GM18507 (cell line): Measurements from ENCODE around the gene MACC1.
A peak's percentile ranks its signal among the peaks of the same experiment; 100 is the strongest.

Experiments
- DNase-seq: peaks from one replicate; pipeline ENCODE4 v3.0.0; 2011; ENCODE audit warnings: low read depth; ENCODE audit not compliant: insufficient read length; ENCODE audit errors: extremely low spot score
- FAIRE-seq: peaks from 2 replicates; lab custom pipeline; 2011; peaks lifted over from hg19 to GRCh38; lab: Jason Lieb, UNC

The MACC1 gene

GRCh38 chr7:20111821-20112542 is 105.2 kb downstream of the MACC1 start:
- DNase-seq (no peak), FAIRE-seq (peak; percentile 5)

DNA sequence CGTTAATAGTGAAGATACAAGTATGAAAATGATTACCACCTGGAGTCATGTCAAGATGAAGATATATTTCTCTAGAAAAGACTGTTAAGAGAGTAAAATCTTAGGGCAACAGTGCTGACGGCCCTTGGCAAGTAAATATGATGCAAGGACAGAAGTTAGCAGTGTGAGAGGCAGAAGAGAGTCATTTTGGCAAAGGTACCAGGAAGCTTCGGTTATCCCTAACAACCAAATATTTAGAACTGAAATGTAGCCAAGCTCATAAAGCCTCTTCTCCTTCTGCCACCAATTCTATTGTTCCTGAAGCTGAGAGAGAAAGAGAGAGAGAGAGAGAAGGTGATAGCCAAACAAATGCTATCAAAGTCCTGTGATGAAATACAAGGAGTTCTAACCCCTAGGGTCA is 109.6 kb downstream of the MACC1 start:
- DNase-seq, result no peak
- no peak for FAIRE-seq

DNA sequence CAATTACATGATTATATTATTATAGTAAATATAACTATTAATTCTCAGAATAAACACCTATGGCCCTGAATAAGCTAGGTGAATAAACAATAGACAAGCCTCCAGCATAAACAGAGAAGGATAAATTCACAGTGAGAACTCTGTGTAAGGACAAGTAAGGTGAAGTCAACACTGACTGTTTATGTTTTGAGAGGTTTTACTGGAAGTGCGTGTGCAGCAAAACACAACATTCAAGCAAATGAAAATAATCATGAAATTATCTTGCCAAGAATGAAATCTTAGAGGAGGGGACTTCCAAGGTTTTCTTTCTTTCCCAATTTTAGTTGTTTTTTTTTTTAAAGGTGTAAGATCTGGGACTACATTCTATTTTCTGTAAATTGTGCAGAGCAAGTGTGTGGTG is 112.5 kb downstream of the MACC1 start:
- DNase-seq, result no peak
- FAIRE-seq, result no peak

DNA sequence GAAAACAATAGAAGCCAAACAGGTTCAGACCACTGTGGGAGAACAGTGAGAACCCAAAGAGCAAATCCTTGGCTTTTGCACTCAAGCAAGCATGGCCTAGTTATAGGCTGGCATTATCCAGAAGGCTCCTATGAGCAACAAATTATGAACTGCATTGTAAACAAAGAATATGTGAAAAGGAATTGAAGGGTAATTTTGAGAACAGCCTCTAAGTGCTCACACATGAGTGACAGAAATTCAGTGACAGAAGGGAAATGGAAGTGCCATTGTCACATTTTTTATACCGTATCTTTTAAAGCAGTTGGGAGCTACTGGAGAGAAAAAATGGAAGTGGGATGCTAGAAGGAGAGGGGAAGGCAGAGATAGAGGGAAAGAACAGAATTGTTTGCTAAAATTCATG is 114.2 kb downstream of the MACC1 start:
- no peak for FAIRE-seq

GRCh38 chr7:20095862-20096261 is 121.3 kb downstream of the MACC1 start:
- DNase-seq (no peak), FAIRE-seq (no peak)

More for the DNA sequence above, 114.2 kb downstream of the MACC1 start:
- DNase-seq, result no peak

DNA sequence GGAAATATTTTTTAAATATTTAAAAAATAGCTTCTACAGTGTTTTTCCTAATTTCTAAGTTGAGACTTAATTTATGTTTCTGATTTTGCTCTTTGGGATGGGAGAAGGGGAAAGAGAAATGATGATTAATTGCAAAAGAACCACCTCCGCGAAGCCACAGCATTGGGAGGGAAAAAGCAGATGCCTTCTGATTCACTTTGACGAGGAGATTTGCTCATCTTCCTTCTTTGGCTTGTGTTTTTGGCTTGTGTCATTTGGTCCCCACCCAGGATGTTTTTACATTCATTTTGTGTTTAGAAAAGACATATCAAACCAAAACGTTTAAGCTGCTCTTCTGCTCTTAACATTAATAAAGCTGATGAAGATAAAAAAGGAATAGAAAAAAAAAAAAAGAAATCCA is 121.7 kb downstream of the MACC1 start:
- DNase-seq, result no peak
- FAIRE-seq, result no peak

GRCh38 chr7:20089431-20089830 is 127.8 kb downstream of the MACC1 start:
- no peak for FAIRE-seq
- DNase-seq, result no peak

DNA sequence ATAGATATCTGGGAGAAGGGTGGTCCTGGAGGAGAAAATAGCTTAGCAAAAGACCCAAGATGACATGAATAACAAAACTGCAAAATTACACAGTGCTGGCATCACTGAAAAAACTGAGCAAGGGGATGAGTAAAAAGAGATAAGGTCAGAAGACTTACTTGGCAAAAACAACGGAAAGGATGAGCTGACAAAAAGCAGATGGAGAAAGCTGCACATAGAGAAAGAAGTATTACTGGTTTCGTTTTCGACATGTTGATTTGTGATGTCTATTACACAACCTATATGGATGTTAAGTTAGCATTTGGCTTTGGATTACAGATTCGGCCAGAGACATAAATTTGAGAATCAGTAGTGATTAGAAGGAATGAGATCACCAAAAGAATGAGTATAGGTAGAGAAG is 132.1 kb downstream of the MACC1 start:
- FAIRE-seq, result no peak
- no peak for DNase-seq
